Neural progenitor cell (in vitro differentiated cells): ENCODE results near the gene JOSD2. TPM values are rescaled to one million over a fixed set of nuclear protein-coding genes. Genes with fewer than 3 reads are reported as not detected.

Source experiments
- DNase-seq: peaks from one replicate; pipeline ENCODE4 v3.0.0-alpha.2; 2016; ENCODE audit warnings: low spot score
- H2AFZ ChIP-seq: fragments of 200-600 bp; sonication (generic); replicated peaks from 2 replicates; pipeline ENCODE4 v1.6.1; 2016; ENCODE audit warnings: antibody characterized with exemption
- H3F3A ChIP-seq: fragments of 200-600 bp; sonication (generic); 2 replicates; pipeline ENCODE4 v1.6.1; 2016; ENCODE audit warnings: antibody characterized with exemption, low read depth
- H3K27ac ChIP-seq: fragments of 200-600 bp; sonication (generic); 2 replicates; pipeline ENCODE4 v1.5.1; 2016; ENCODE audit warnings: mild to moderate bottlenecking
- H3K27me3 ChIP-seq: fragments of 200-600 bp; sonication (generic); 2 replicates; pipeline ENCODE4 v1.6.1; 2016; ENCODE audit warnings: mild to moderate bottlenecking, moderate library complexity
- H3K36me3 ChIP-seq: fragments of 200-600 bp; sonication (generic); 2 replicates; pipeline ENCODE4 v1.5.1; 2016
- H3K4me1 ChIP-seq: fragments of 200-600 bp; sonication (generic); 2 replicates; pipeline ENCODE4 v1.6.1; 2016; ENCODE audit warnings: mixed run types
- H3K4me2 ChIP-seq: fragments of 200-600 bp; sonication (generic); 2 replicates; pipeline ENCODE4 v1.6.1; 2016
- H3K4me3 ChIP-seq: fragments of 200-600 bp; sonication (generic); 2 replicates; pipeline ENCODE4 v1.5.1; 2016
- H3K79me2 ChIP-seq: fragments of 200-600 bp; sonication (generic); 2 replicates; pipeline ENCODE4 v1.6.1; 2016; ENCODE audit warnings: low read depth
- H3K9ac ChIP-seq: fragments of 200-600 bp; sonication (generic); 2 replicates; pipeline ENCODE4 v1.6.1; 2016
- H3K9me3 ChIP-seq: fragments of 200-600 bp; sonication (generic); 2 replicates; pipeline ENCODE4 v1.5.1; 2016; ENCODE audit warnings: low read depth
- H4K20me1 ChIP-seq: fragments of 200-600 bp; sonication (generic); 2 replicates; pipeline ENCODE4 v1.6.1; 2016; ENCODE audit warnings: low read depth
- H3K27ac Mint-ChIP-seq: 3 replicates; pipeline ENCODE4 v1.8.0; 2021; ENCODE audit warnings: mixed read lengths
- H3K27me3 Mint-ChIP-seq: 2 replicates; pipeline ENCODE4 v1.8.0; 2022; ENCODE audit warnings: low read depth, mild to moderate bottlenecking, inconsistent platforms, moderate library complexity, mixed read lengths; ENCODE audit not compliant: insufficient read depth
- H3K36me3 Mint-ChIP-seq: 3 replicates; pipeline ENCODE4 v1.8.0; 2021; ENCODE audit warnings: mixed read lengths
- H3K4me1 Mint-ChIP-seq: 3 replicates; pipeline ENCODE4 v1.8.0; 2021; ENCODE audit warnings: mixed read lengths
- H3K4me3 Mint-ChIP-seq: 3 replicates; pipeline ENCODE4 v1.8.0; 2021; ENCODE audit warnings: mild to moderate bottlenecking, moderate library complexity, mixed read lengths
- H3K9me3 Mint-ChIP-seq: 3 replicates; pipeline ENCODE4 v1.8.0; 2020; ENCODE audit warnings: mixed read lengths
- CTCF ChIP-seq: fragments of 200-600 bp; sonication (generic); IDR thresholded peaks from 2 replicates; pipeline ENCODE4 v1.5.1; 2017; ENCODE audit warnings: antibody characterized with exemption, mild to moderate bottlenecking
- EZH2 ChIP-seq: fragments of 200-600 bp; sonication (generic); IDR thresholded peaks from 2 replicates; pipeline ENCODE4 v1.6.1; 2017; ENCODE audit warnings: antibody characterized with exemption, mild to moderate bottlenecking, moderate library complexity
- EZH2phosphoT487 ChIP-seq: fragments of 200-600 bp; sonication (generic); IDR thresholded peaks from 2 replicates; pipeline ENCODE4 v1.6.1; 2017; ENCODE audit warnings: antibody characterized with exemption
- total RNA-seq: library from RNA; depleted of rRNA; stranded (reverse); fragments of >200 nt; gene quantifications from 2 replicates; pipeline ENCODE4 v1.2.3, GENCODE V29; 2015; ENCODE audit warnings: low replicate concordance

The JOSD2 gene
- total RNA-seq, 1 donor from 2014 or later: 1.7 TPM

DNA sequence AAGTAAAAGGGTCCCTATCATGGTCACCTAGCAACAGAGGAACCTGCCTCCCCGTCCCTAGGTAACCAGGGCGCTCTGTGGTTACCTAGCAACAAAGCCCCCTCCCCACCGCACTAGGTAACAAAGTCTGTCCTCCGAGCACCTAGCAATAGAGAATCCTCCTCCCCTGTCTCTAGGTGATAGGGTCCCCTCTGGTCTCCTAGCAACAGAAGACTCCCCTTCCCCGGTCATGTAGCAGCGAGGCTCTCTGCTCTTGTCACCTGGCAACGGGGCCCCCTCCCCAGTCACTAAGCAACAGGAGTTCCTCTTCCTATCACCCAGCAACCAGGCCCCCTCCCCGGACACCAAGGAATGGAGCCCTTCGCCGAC, 307 bp downstream of the JOSD2 start:
- no peaks in the 10 kb centered on the region for H3K36me3 Mint-ChIP-seq

DNA sequence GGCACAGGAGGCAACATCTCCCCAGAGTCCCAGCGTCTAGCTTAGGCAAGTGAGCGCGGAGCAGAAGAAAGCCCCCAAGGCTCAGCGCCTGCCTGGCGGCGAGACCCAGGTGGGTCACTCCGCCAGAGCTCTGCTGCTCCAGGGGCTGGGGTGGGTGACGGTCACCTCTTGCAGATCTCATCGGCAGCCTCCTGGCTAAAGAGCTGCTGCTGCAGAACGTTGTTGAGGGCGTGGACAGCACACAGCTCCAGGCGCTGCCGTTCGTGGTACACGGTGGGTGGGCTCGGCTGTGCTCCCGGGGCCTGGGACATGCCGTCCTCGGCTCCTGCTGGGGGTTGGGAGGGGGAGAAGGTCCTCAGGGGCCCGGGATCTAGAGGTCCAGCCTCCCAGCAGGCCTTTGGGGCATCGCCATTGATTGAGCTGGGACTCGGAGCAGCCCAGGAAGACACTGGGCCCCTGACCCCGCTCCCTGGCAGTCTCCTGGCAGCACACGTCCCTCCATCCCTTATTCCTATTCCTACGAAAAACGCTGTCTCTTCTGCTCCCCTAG, 795 bp downstream of the JOSD2 start:
- Histone ChIP-seq H3K27ac (no peak overlapping the region), H4K20me1 (no peaks in the 10 kb centered on the region), H3F3A (no peaks in the 10 kb centered on the region), H2AFZ (no peak overlapping the region), H3K36me3 (no peaks in the 10 kb centered on the region), H3K79me2 (no peaks in the 10 kb centered on the region), H3K9me3 (no peaks in the 10 kb centered on the region), H3K27me3 (no peaks in the 10 kb centered on the region), H3K9ac (no peak overlapping the region), H3K4me3 (peak overlapping the region; percentile 47), H3K4me1 (peaks cover 12% of the 10 kb centered on the region), H3K4me2 (peak overlapping the region; percentile 36)
- Mint-ChIP-seq H3K4me3 (peak overlapping the region; percentile 85), H3K4me1 (peaks cover 49% of the 10 kb centered on the region), H3K27ac (peak overlapping the region; percentile 76), H3K27me3 (peaks cover 27% of the 10 kb centered on the region), H3K36me3 (no peaks in the 10 kb centered on the region), H3K9me3 (no peaks in the 10 kb centered on the region)
- DNase-seq: peak; percentile 35
- TF ChIP-seq EZH2phosphoT487 (no peak), EZH2 (no peak), CTCF (no peak)

More for the DNA sequence above, 307 bp downstream of the JOSD2 start:
- no peaks in the 10 kb centered on the region for H3K9me3 Mint-ChIP-seq
- DNase-seq: no peak
- H3K4me3 Mint-ChIP-seq: peak overlapping the region; percentile 85
- no peak for TF ChIP-seq EZH2phosphoT487
- TF ChIP-seq CTCF: no peak
- no peak for TF ChIP-seq EZH2
- H3K4me3 ChIP-seq: peak overlapping the region; percentile 47
- H2AFZ ChIP-seq: no peak overlapping the region
- no peaks in the 10 kb centered on the region for H3K27me3 ChIP-seq
- H3K9me3 ChIP-seq: no peaks in the 10 kb centered on the region
- H3K4me2 ChIP-seq: peak overlapping the region; percentile 36
- H3K4me1 ChIP-seq: peaks cover 12% of the 10 kb centered on the region
- no peaks in the 10 kb centered on the region for H3F3A ChIP-seq
- no peaks in the 10 kb centered on the region for H4K20me1 ChIP-seq
- no peak overlapping the region for H3K9ac ChIP-seq
- no peaks in the 10 kb centered on the region for H3K79me2 ChIP-seq
- H3K27ac ChIP-seq: no peak overlapping the region
- no peaks in the 10 kb centered on the region for H3K36me3 ChIP-seq
- peaks cover 27% of the 10 kb centered on the region for H3K27me3 Mint-ChIP-seq
- peaks cover 49% of the 10 kb centered on the region for H3K4me1 Mint-ChIP-seq
- peak overlapping the region; percentile 76 for H3K27ac Mint-ChIP-seq

DNA sequence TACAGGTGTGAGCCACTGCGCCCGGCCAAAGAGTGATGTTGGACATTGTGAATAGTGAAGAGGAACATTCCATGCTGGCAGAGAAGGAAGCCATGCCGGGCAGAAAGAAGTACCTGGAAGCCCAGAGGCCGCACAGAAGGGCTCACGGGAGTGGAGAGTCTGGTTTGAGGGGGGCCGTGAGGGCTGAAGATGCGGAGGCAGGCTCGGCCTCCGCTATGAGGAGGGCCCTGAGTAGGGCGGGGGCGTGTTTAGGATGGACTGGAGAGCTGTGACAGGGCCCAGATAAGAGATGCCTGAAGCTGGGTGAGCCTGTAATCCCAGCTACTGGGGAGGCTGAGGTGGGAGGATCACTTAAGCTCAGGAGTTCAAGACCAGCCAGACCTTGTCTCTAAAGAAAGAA, 1.6 kb downstream of the JOSD2 start:
- H3K4me3 Mint-ChIP-seq: peak overlapping the region; percentile 81
- Histone ChIP-seq H3K4me1 (peaks cover 11% of the 10 kb centered on the region), H3K4me2 (no peak overlapping the region), H3K4me3 (no peak overlapping the region), H3F3A (no peaks in the 10 kb centered on the region), H3K79me2 (no peaks in the 10 kb centered on the region), H3K27me3 (no peaks in the 10 kb centered on the region), H4K20me1 (no peaks in the 10 kb centered on the region), H2AFZ (no peak overlapping the region), H3K9ac (no peak overlapping the region), H3K9me3 (no peaks in the 10 kb centered on the region), H3K36me3 (no peaks in the 10 kb centered on the region), H3K27ac (no peak overlapping the region)
- H3K9me3 Mint-ChIP-seq: no peaks in the 10 kb centered on the region
- peaks cover 47% of the 10 kb centered on the region for H3K4me1 Mint-ChIP-seq
- no peak for TF ChIP-seq EZH2phosphoT487
- no peak for TF ChIP-seq EZH2
- H3K27ac Mint-ChIP-seq: peak overlapping the region; percentile 91
- H3K36me3 Mint-ChIP-seq: no peaks in the 10 kb centered on the region
- H3K27me3 Mint-ChIP-seq: peaks cover 27% of the 10 kb centered on the region
- no peak for DNase-seq

DNA sequence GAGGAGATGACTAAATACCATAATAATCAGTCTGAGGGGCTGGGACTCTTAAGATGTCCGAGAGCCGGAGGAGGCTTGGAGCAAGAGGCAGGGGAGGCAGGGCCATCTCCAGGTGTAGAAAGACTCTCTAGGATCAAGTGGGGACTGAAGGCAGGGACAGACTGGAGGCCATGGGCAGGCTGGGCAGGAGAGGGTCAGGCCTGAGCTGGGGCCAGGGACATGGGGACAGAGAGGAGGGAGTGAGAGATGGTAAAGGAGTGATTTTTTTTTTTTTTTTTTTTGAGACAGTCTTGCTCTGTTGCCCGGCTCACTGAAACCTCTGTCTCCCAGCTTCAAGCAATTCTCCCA, 2.2 kb downstream of the JOSD2 start:
- no peak overlapping the region for H3K4me3 ChIP-seq
- no peak for TF ChIP-seq CTCF
- no peak for TF ChIP-seq EZH2phosphoT487
- TF ChIP-seq EZH2: no peak
- no peak overlapping the region for H3K9ac ChIP-seq
- H3K27me3 ChIP-seq: no peaks in the 10 kb centered on the region
- no peaks in the 10 kb centered on the region for H3K79me2 ChIP-seq
- no peaks in the 10 kb centered on the region for H3K9me3 ChIP-seq
- H3K4me2 ChIP-seq: no peak overlapping the region
- peaks cover 6% of the 10 kb centered on the region for H3K4me1 ChIP-seq
- H2AFZ ChIP-seq: no peak overlapping the region
- no peak for DNase-seq
- no peaks in the 10 kb centered on the region for H4K20me1 ChIP-seq
- H3K27ac Mint-ChIP-seq: peak overlapping the region; percentile 97
- no peaks in the 10 kb centered on the region for H3F3A ChIP-seq
- H3K36me3 ChIP-seq: no peaks in the 10 kb centered on the region
- peaks cover 27% of the 10 kb centered on the region for H3K27me3 Mint-ChIP-seq
- H3K27ac ChIP-seq: no peak overlapping the region
- H3K4me1 Mint-ChIP-seq: peaks cover 42% of the 10 kb centered on the region
- no peaks in the 10 kb centered on the region for H3K36me3 Mint-ChIP-seq
- H3K9me3 Mint-ChIP-seq: no peaks in the 10 kb centered on the region
- peak overlapping the region; percentile 57 for H3K4me3 Mint-ChIP-seq
